ENCODE measurements around the gene MALT1. TPM values are rescaled to one million over a fixed set of nuclear protein-coding genes. Genes with fewer than 3 reads are reported as not detected.

Gene MALT1
- total RNA-seq, 2 experiments from 2014 or later = 57.8 to 67.5 TPM

DNA sequence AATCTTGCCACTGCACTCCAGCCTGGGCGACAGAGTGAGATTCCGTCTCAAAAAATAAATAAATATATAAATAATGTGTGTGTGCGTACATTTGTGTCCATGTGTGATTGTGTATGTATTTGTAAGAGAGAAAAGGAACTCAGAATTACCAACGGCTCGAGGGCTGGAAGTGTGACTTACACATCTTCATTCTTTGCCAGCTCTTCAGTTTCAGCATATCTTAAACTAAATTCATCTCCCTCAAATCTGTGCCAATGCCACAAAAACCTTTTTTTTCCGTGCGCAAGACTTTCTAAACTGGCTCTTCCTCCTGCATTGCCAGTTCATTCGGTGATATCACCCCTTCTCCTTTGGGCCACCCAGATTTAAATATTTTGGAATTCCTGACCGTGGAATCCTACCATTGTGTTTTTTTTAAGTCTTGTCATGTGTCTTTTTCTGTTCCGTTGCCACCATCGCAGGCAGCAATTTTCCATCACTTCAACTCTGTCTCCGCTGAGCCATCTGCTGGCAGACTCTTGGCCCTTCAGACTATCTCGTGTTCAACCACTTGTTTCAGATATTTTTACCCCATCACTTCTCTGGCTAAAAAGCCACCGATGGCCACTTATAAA, 116.4 kb downstream of the MALT1 start:
- Mint-ChIP-seq H3K27me3 (peaks cover 8% of the 10 kb centered on the region), H3K9me3 (no peaks in the 10 kb centered on the region), H3K4me3 (no peak overlapping the region), H3K36me3 (ENCODE audit: low read depth) (no peaks in the 10 kb centered on the region), H3K4me1 (ENCODE audit: low read depth) (no peaks in the 10 kb centered on the region), H3K27ac (no peak overlapping the region)
- intact Hi-C loops (cut with micrococcal nuclease) = no loop called here
- CTCF ChIA-PET = no interaction called here
- DNase-seq = no peak
- TF ChIP-seq, protein P1, sequence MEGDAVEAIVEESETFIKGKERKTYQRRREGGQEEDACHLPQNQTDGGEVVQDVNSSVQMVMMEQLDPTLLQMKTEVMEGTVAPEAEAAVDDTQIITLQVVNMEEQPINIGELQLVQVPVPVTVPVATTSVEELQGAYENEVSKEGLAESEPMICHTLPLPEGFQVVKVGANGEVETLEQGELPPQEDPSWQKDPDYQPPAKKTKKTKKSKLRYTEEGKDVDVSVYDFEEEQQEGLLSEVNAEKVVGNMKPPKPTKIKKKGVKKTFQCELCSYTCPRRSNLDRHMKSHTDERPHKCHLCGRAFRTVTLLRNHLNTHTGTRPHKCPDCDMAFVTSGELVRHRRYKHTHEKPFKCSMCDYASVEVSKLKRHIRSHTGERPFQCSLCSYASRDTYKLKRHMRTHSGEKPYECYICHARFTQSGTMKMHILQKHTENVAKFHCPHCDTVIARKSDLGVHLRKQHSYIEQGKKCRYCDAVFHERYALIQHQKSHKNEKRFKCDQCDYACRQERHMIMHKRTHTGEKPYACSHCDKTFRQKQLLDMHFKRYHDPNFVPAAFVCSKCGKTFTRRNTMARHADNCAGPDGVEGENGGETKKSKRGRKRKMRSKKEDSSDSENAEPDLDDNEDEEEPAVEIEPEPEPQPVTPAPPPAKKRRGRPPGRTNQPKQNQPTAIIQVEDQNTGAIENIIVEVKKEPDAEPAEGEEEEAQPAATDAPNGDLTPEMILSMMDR (IDR thresholded peaks at IDR 0.05) = no peak
- POLR2A ChIA-PET = no interaction called here
- no peak for ATAC-seq

- no peak for DNase-seq
- no peak overlapping the region for H3K27ac Mint-ChIP-seq
- CTCF ChIA-PET = no interaction called here
These were observed 117.2 kb downstream of the MALT1 start for GRCh38 chr18:58788470-58788869.

DNA sequence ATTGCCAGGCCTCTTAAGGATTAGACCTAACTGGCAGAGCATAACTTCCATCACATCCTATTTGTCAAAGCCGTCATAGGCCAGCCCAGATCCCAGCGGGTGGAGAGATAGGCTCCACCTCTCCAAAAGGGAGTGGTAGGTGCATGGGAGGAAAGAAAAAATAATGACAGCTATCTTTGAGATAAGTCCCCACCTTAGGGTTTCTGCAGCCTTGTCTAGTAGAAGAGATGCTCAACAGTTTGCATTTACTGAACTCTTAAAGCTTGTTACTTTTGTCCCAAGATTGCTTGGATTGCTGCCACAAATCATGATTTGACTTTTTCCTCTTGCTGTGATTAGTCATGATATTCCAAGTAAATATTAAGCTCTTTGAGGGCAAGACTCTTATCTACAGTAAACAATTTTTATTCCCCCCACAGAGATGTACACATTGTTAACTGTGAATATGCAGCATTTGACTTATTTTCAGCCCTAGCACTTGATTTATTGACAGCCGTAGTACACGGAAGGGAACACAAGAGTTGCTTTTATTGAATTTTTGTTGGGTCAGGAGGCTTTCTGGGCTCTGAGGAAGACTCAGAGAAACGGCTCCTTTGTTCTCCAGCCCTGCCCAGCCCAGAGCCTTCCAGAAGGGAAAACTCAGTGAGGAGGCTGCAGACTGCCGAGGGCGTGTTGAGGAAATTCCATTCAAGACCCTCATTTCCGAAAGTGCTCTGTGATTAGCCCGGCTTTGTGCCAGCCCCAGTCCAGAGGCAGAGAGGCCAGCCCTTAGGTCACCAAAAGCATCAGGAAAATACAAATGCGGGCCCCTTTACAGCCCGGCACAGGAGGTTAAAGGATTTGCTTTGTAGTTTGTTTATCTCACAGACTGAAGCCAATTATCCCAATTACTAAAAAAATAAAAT, 118.0 kb downstream of the MALT1 start:
- CTCF ChIA-PET = no interaction called here
- H3K4me3 Mint-ChIP-seq = no peak overlapping the region
- ATAC-seq (no peak), DNase-seq (no peak)
- H3K27me3 Mint-ChIP-seq = peaks cover 11% of the 10 kb centered on the region
- intact Hi-C loops (cut with micrococcal nuclease) = no loop called here
- no peak overlapping the region for H3K27ac Mint-ChIP-seq
- POLR2A ChIA-PET = no interaction called here
- no peaks in the 10 kb centered on the region for H3K4me1 Mint-ChIP-seq (ENCODE audit: low read depth)
- H3K9me3 Mint-ChIP-seq = no peaks in the 10 kb centered on the region
- TF ChIP-seq, protein P1 (IDR thresholded peaks at IDR 0.05) = no peak
- H3K36me3 Mint-ChIP-seq (ENCODE audit: low read depth) = no peaks in the 10 kb centered on the region

More at GRCh38 chr18:58788470-58788869, 117.2 kb downstream of the MALT1 start:
- POLR2A ChIA-PET = no interaction called here
- Mint-ChIP-seq H3K36me3 (ENCODE audit: low read depth) (no peaks in the 10 kb centered on the region), H3K9me3 (no peaks in the 10 kb centered on the region), H3K4me1 (ENCODE audit: low read depth) (no peaks in the 10 kb centered on the region), H3K27me3 (peaks cover 10% of the 10 kb centered on the region), H3K4me3 (no peak overlapping the region)
- TF ChIP-seq, protein P1 (IDR thresholded peaks at IDR 0.05) = no peak
- ATAC-seq = no peak
- intact Hi-C loops (cut with micrococcal nuclease) = no loop called here

DNA sequence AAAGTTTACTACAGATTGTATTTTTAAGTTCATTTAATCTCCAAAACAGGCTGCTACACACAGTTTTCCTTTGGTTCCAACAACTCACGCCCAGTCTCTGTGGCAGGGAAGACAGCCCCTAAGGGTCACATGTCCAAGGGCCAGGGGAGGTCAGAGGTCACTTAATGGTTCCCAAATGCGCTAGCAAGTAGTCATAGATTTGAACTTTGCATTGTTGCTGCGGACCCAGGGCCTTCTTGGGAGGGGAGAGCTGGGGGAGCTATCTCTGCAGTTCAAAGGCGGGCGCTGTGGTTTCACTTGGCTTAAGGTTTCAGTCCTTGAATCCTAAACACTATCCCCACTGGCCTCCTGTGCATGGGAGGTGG, 118.6 kb downstream of the MALT1 start:
- Mint-ChIP-seq H3K27ac (no peak overlapping the region), H3K9me3 (no peaks in the 10 kb centered on the region), H3K27me3 (peaks cover 11% of the 10 kb centered on the region), H3K36me3 (ENCODE audit: low read depth) (no peaks in the 10 kb centered on the region), H3K4me1 (ENCODE audit: low read depth) (no peaks in the 10 kb centered on the region), H3K4me3 (no peak overlapping the region)
- DNase-seq (no peak), ATAC-seq (no peak)
- TF ChIP-seq, protein P1 (IDR thresholded peaks at IDR 0.05) = no peak
- ChIA-PET POLR2A (no interaction called here), CTCF (no interaction called here)
- intact Hi-C loops (cut with micrococcal nuclease) = no loop called here

DNA sequence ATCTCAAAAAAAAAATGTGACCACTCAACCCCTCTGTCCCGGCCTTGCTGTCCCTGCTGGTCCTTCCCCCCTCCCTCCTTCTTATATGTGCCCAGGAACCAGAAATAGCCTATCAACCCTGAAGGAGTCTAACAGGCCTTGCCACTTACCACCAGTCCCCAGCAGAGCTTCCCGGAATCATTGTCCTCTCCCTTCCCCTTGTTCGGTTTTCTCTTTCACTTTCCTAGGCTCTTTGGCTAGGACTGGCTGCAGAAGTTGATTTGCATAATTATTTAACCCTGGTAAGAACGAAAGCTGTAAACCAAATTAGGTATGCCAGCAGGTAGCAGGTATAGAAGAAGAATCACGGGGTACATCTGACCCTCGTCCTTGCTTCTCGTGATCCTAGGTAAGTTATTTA, 120.8 kb downstream of the MALT1 start:
- TF ChIP-seq, protein P1 (IDR thresholded peaks at IDR 0.05) = no peak
- Mint-ChIP-seq H3K4me1 (ENCODE audit: low read depth) (no peaks in the 10 kb centered on the region), H3K27me3 (peaks cover 10% of the 10 kb centered on the region), H3K27ac (no peak overlapping the region), H3K4me3 (no peak overlapping the region), H3K36me3 (ENCODE audit: low read depth) (no peaks in the 10 kb centered on the region), H3K9me3 (no peaks in the 10 kb centered on the region)
- CTCF ChIA-PET = interaction anchor here (0.7 to 2.1 kb wide), 2 partner anchors 9 to 22 kb away, joined by 3 to 5 read pairs; no protein-coding TSS in a partner anchor
- ATAC-seq (no peak), DNase-seq (no peak)
- POLR2A ChIA-PET = no interaction called here
- intact Hi-C loops (cut with micrococcal nuclease) = no loop called here

Measured in activated CD8-positive, alpha-beta T cell treated with anti-CD3 and anti-CD28 coated beads for 36 hours (primary cell).